ENCODE results near the gene NADK2. TPM values are rescaled to one million over a fixed set of nuclear protein-coding genes. Genes with fewer than 3 reads are reported as not detected.
"Not testable (repeated sequence)": the region's sequence is repeated elsewhere in the genome, so short reads cannot be mapped to it uniquely, and the experiment has no call there.

Gene NADK2
- total RNA-seq = 10 to 100 TPM; 19.9 to 20.0 TPM

GRCh38 chr5:36241631-36242533 lies at the start of gene NADK2:
Gene NADK2, minus strand, starts transcription at chr5:36241925. Its CDS starts 127 bp downstream, at chr5:36241798.
- no peaks in the 10 kb centered on the region for H3K9me3 Mint-ChIP-seq

GRCh38 chr5:36285837-36286615 lies 44.3 kb upstream of the NADK2 start:
- intact Hi-C loops (cut with micrococcal nuclease) = no loop called here
- no peak for DNase-seq
- CTCF ChIA-PET = interaction anchor here (1.0 kb wide), 1 partner anchor 26 kb away, joined by 7 read pairs; no protein-coding TSS in a partner anchor
- H3K27me3 Mint-ChIP-seq (ENCODE audit: low read depth) = peaks cover 2% of the 10 kb centered on the region
- H3K4me3 Mint-ChIP-seq = no peak overlapping the region
- peaks cover 1% of the 10 kb centered on the region for H3K9me3 Mint-ChIP-seq
- no peak overlapping the region for H3K27ac Mint-ChIP-seq
- no peaks in the 10 kb centered on the region for H3K4me1 Mint-ChIP-seq (ENCODE audit: low read depth)
- H3K36me3 Mint-ChIP-seq (ENCODE audit: low read depth) = no peaks in the 10 kb centered on the region

More at GRCh38 chr5:36241631-36242533, at the start of gene NADK2:
- Mint-ChIP-seq H3K36me3 (ENCODE audit: low read depth) (no peaks in the 10 kb centered on the region), H3K27ac (peak within 1 kb of the TSS; percentile 90), H3K4me1 (ENCODE audit: low read depth) (peaks cover 42% of the 10 kb centered on the region), H3K4me3 (peak within 1 kb of the TSS; percentile 80), H3K27me3 (ENCODE audit: low read depth) (no peaks in the 10 kb centered on the region)
- peak; percentile 96 for DNase-seq
- CTCF ChIA-PET = interaction anchor here (0.6 to 2.2 kb wide), 18 partner anchors 9 to 449 kb away, joined by 3 to 8 read pairs (median 3); partner anchors contain the start of gene LMBRD2
- intact Hi-C loops (cut with micrococcal nuclease) = loop anchor here (1.0 to 10.0 kb wide), 18 partner anchors 59 to 1480 kb away; partner anchors contain the start of genes DNAJC21, IL7R, LMBRD2 and NUP155

- not testable (repeated sequence) for H3K4me3 Mint-ChIP-seq; H3K36me3 Mint-ChIP-seq (ENCODE audit: low read depth); H3K27ac Mint-ChIP-seq
Measured at GRCh38 chr5:36283775-36284174, 42.0 kb upstream of the NADK2 start.

GRCh38 chr5:36281626-36282025 lies 39.9 kb upstream of the NADK2 start:
- no peak for DNase-seq
- no peak overlapping the region for H3K27ac Mint-ChIP-seq
- H3K27me3 Mint-ChIP-seq (ENCODE audit: low read depth) = peaks cover 2% of the 10 kb centered on the region
- H3K4me3 Mint-ChIP-seq = no peak overlapping the region
- H3K9me3 Mint-ChIP-seq = no peaks in the 10 kb centered on the region
- no peaks in the 10 kb centered on the region for H3K36me3 Mint-ChIP-seq (ENCODE audit: low read depth)
- CTCF ChIA-PET = interaction anchor here (0.5 kb wide), 1 partner anchor 199 kb away, joined by 3 read pairs; no protein-coding TSS in a partner anchor
- intact Hi-C loops (cut with micrococcal nuclease) = no loop called here
- peaks cover 5% of the 10 kb centered on the region for H3K4me1 Mint-ChIP-seq (ENCODE audit: low read depth)

More at GRCh38 chr5:36283775-36284174, 42.0 kb upstream of the NADK2 start:
- H3K27me3 Mint-ChIP-seq (ENCODE audit: low read depth); H3K9me3 Mint-ChIP-seq; intact Hi-C loops (cut with micrococcal nuclease); DNase-seq; CTCF ChIA-PET; H3K4me1 Mint-ChIP-seq (ENCODE audit: low read depth): not testable (repeated sequence)

GRCh38 chr5:36279054-36279698 lies 37.5 kb upstream of the NADK2 start:
- CTCF ChIA-PET = interaction anchor here (3.5 kb wide), 1 partner anchor 13 kb away, joined by 18 read pairs; no protein-coding TSS in a partner anchor
- H3K36me3 Mint-ChIP-seq (ENCODE audit: low read depth) = no peaks in the 10 kb centered on the region
- peaks cover 5% of the 10 kb centered on the region for H3K27me3 Mint-ChIP-seq (ENCODE audit: low read depth)
- H3K9me3 Mint-ChIP-seq = no peaks in the 10 kb centered on the region
- peaks cover 5% of the 10 kb centered on the region for H3K4me1 Mint-ChIP-seq (ENCODE audit: low read depth)
- no peak overlapping the region for H3K4me3 Mint-ChIP-seq
- intact Hi-C loops (cut with micrococcal nuclease) = no loop called here
- no peak overlapping the region for H3K27ac Mint-ChIP-seq
- DNase-seq = no peak

GRCh38 chr5:36277521-36278176 lies 35.9 kb upstream of the NADK2 start:
- H3K4me1 Mint-ChIP-seq (ENCODE audit: low read depth) = peaks cover 5% of the 10 kb centered on the region
- H3K27me3 Mint-ChIP-seq (ENCODE audit: low read depth) = peaks cover 5% of the 10 kb centered on the region
- no peak overlapping the region for H3K27ac Mint-ChIP-seq
- no peaks in the 10 kb centered on the region for H3K9me3 Mint-ChIP-seq
- intact Hi-C loops (cut with micrococcal nuclease) = no loop called here
- CTCF ChIA-PET = interaction anchor here (1.2 to 3.5 kb wide), 3 partner anchors 12 to 413 kb away, joined by 3 to 18 read pairs (median 6); no protein-coding TSS in a partner anchor
- DNase-seq = no peak
- H3K36me3 Mint-ChIP-seq (ENCODE audit: low read depth) = no peaks in the 10 kb centered on the region
- no peak overlapping the region for H3K4me3 Mint-ChIP-seq

- H3K36me3 Mint-ChIP-seq (ENCODE audit: low read depth) = no peaks in the 10 kb centered on the region
- no peak overlapping the region for H3K27ac Mint-ChIP-seq
- peaks cover 5% of the 10 kb centered on the region for H3K4me1 Mint-ChIP-seq (ENCODE audit: low read depth)
- H3K27me3 Mint-ChIP-seq (ENCODE audit: low read depth) = peaks cover 5% of the 10 kb centered on the region
- intact Hi-C loops (cut with micrococcal nuclease) = no loop called here
- CTCF ChIA-PET = interaction anchor here (1.2 to 3.5 kb wide), 3 partner anchors 11 to 414 kb away, joined by 3 to 18 read pairs (median 6); no protein-coding TSS in a partner anchor
- no peaks in the 10 kb centered on the region for H3K9me3 Mint-ChIP-seq
- no peak overlapping the region for H3K4me3 Mint-ChIP-seq
- DNase-seq = no peak
Measured at GRCh38 chr5:36276864-36277263, 35.1 kb upstream of the NADK2 start.

- no peak for DNase-seq
- Mint-ChIP-seq H3K4me3 (no peak overlapping the region), H3K27ac (no peak overlapping the region), H3K36me3 (ENCODE audit: low read depth) (no peaks in the 10 kb centered on the region), H3K9me3 (no peaks in the 10 kb centered on the region), H3K27me3 (ENCODE audit: low read depth) (peaks cover 3% of the 10 kb centered on the region), H3K4me1 (ENCODE audit: low read depth) (peaks cover 5% of the 10 kb centered on the region)
- CTCF ChIA-PET = interaction anchor here (2.6 kb wide), 1 partner anchor 8 kb away, joined by 10 read pairs; no protein-coding TSS in a partner anchor
- intact Hi-C loops (cut with micrococcal nuclease) = no loop called here
Measured at GRCh38 chr5:36273809-36274526, 32.2 kb upstream of the NADK2 start.

GRCh38 chr5:36272136-36272690 lies 30.5 kb upstream of the NADK2 start:
- no peak overlapping the region for H3K4me3 Mint-ChIP-seq
- intact Hi-C loops (cut with micrococcal nuclease) = no loop called here
- CTCF ChIA-PET = interaction anchor here (0.6 to 1.6 kb wide), 3 partner anchors 14 to 30 kb away, joined by 3 to 4 read pairs (median 3); partner anchors contain the start of gene NADK2

GRCh38 chr5:36270876-36271575 lies 29.3 kb upstream of the NADK2 start:
- H3K4me3 Mint-ChIP-seq = no peak overlapping the region
- H3K4me1 Mint-ChIP-seq (ENCODE audit: low read depth) = no peaks in the 10 kb centered on the region
- CTCF ChIA-PET = interaction anchor here (1.0 kb wide), 1 partner anchor 35 kb away, joined by 3 read pairs; no protein-coding TSS in a partner anchor
- H3K9me3 Mint-ChIP-seq = no peaks in the 10 kb centered on the region
- no peaks in the 10 kb centered on the region for H3K36me3 Mint-ChIP-seq (ENCODE audit: low read depth)
- no peak overlapping the region for H3K27ac Mint-ChIP-seq
- peaks cover 6% of the 10 kb centered on the region for H3K27me3 Mint-ChIP-seq (ENCODE audit: low read depth)
- intact Hi-C loops (cut with micrococcal nuclease) = no loop called here
- DNase-seq = no peak

More at GRCh38 chr5:36272136-36272690, 30.5 kb upstream of the NADK2 start:
- Mint-ChIP-seq H3K27ac (no peak overlapping the region), H3K4me1 (ENCODE audit: low read depth) (no peaks in the 10 kb centered on the region), H3K36me3 (ENCODE audit: low read depth) (no peaks in the 10 kb centered on the region), H3K27me3 (ENCODE audit: low read depth) (peaks cover 3% of the 10 kb centered on the region), H3K9me3 (no peaks in the 10 kb centered on the region)
- no peak for DNase-seq
